ENCODE data around the gene FIP1L1.

DNA sequence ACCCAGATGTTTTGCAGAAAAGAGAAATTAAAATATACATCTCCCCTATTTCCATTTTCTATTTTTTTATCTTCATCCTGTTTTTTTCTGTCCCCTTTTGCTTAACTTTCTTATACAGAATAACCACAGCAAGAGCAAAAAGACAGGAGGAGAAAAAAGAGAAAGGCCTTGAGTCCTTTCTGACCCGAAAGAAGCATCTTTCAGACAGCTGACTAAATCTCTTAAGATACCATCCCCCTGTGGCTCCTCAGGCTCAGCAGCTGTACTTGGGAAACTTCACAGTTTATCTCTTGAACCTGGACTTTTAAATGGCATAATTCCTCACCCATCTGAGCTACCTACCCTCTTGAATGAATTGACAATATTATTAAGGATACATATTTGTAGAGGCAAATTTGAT is 100.2 kb downstream of the FIP1L1 start:
- TF ChIP-seq CTCF (conservative IDR thresholded peaks at IDR 0.05), result no peak
- TF ChIP-seq EZH2 (IDR thresholded peaks at IDR 0.05; ENCODE audit: low read depth), result no peak
